ENCODE results near the gene PHACTR3.

DNA sequence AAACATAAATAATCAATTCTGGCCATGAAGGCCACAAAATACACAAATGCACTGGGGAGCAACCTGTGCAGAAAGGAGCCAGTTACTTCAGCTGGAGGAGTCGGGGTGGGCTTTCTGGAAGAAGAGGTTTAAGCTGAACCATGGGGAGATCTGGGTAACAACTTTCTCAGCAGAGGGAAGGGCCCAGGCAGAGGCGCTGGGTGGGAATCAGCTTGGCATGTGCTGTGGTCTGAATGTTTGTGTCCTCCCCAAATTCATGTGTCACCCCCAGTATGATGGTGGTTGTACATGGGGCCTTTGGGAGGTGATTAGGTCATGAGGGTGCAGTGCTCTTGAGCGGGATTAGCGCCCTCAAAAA lies 221.2 kb downstream of the PHACTR3 start:
- no peak for TF ChIP-seq CEBPB (IDR thresholded peaks at IDR 0.05; ENCODE audit: low read depth)
- TF ChIP-seq, protein P1, sequence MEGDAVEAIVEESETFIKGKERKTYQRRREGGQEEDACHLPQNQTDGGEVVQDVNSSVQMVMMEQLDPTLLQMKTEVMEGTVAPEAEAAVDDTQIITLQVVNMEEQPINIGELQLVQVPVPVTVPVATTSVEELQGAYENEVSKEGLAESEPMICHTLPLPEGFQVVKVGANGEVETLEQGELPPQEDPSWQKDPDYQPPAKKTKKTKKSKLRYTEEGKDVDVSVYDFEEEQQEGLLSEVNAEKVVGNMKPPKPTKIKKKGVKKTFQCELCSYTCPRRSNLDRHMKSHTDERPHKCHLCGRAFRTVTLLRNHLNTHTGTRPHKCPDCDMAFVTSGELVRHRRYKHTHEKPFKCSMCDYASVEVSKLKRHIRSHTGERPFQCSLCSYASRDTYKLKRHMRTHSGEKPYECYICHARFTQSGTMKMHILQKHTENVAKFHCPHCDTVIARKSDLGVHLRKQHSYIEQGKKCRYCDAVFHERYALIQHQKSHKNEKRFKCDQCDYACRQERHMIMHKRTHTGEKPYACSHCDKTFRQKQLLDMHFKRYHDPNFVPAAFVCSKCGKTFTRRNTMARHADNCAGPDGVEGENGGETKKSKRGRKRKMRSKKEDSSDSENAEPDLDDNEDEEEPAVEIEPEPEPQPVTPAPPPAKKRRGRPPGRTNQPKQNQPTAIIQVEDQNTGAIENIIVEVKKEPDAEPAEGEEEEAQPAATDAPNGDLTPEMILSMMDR (IDR thresholded peaks at IDR 0.05 in 2 of 3, conservative IDR thresholded peaks at IDR 0.05 in 1 of 3; ENCODE audit: borderline replicate concordance in 1 of 3, insufficient read depth in 1 of 3, low read depth in 2 of 3, low read length in 2 of 3), result no peak
- no peak for TF ChIP-seq ZNF274 (IDR thresholded peaks at IDR 0.05; ENCODE audit: low read depth, low read length)

Measured in HCT116 (cell line).